GM15510 (cell line): ENCODE measurements around the gene UNC5B.

Source experiments
- POLR2A ChIP-seq: IDR thresholded peaks from 3 replicates; pipeline ENCODE4 v1.6.1; 2011; ENCODE audit warnings: borderline replicate concordance; ENCODE audit not compliant: insufficient read length; ENCODE audit errors: extremely low read depth

The UNC5B gene

DNA sequence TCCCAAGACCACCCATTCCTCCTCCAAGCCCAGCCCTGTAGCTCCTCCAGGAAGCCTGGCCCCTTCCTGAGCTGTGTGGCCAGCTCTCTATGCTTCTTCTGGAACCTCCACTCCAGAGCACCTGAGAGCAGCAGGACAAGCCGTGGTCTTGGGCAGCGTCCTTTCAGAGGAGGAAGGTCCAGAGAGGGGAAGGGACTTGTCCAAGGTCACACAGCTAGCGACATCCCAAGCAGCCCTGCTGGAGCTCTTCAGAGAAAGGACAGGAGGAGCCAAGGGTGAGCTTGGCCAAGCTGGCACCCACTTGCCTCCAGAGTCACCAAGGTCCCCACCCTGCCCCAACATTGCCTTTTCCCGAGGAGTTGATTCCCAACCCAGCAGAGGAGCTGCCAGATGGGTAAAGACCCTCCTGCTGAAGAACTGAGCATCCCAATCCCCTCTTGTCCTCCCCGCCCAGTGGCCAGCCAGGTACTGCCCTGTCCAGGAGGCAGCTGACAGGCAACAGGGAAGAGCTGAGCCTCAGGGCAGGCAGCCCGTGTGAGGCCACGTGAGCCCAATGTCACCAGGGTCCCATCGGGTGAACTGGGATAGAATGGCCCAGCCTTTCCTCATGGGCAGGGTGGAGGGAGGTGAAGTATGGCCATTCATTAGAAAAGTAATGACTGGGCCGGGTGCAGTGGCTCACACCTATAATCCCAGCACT, 46.2 kb downstream of the UNC5B start:
- no peak for TF ChIP-seq POLR2A

GRCh38 chr10:71259282-71259681, 46.9 kb downstream of the UNC5B start:
- TF ChIP-seq POLR2A = no peak

DNA sequence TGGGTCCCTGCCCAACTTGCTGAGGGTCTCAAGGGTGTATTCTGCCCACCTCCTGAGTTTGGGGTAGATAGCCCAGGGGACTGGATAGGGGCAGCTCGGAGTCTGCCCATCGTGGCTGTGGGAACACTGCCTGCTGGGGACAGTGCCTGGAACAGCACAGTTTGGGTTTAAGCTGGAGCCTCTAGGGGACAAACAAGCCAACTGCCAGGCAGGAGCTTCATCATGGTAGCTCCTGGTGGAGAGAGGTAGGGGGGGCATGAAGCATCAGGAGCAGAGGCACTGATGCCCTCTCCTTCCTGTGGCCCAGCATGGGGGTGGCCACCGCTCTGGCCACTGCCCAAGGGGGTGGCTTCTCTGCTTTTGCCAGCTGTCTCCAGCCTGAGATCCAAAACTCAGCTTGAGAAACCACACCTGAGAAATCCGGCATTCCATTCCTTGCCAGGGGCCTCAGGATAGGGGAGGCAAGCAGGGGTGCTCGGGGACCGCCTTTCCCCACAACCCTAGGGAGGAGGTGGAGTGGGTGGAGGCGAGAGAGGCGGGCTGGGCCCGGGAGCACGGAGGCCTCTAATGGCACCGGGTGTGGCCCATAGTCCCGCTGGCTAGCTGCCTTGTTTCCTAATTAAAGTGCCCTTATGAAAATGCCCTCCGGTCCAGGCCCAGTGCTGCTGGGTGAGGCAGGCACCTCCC, 47.6 kb downstream of the UNC5B start:
- no peak for TF ChIP-seq POLR2A

- TF ChIP-seq POLR2A = no peak
Measured at GRCh38 chr10:71260622-71261325, 48.4 kb downstream of the UNC5B start.

- TF ChIP-seq POLR2A = no peak
Measured at GRCh38 chr10:71262027-71262426, 49.7 kb downstream of the UNC5B start.

DNA sequence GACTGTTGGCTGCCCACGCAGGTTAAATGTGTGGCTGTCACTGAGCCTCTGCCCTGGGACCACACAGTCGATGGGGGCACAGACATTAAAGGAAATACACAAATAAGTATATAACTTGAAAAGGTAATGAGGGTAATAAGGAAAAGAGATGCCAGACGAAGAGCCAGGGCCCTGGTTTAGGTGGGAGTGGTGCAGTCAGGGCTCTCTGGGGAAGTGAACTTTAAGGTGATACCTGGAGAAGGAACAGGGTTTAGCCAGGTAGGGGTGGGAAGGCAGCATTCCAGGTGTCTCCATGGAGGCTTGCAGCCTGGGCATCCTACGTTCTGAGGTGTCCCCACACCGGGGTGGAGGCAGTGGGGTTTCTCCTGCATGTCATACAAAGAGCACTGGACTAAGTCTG, 50.4 kb downstream of the UNC5B start:
- no peak for TF ChIP-seq POLR2A

GRCh38 chr10:71263376-71263775, 51.0 kb downstream of the UNC5B start:
- TF ChIP-seq POLR2A = no peak

- TF ChIP-seq POLR2A = no peak
Measured at GRCh38 chr10:71264345-71265200, 52.2 kb downstream of the UNC5B start.

GRCh38 chr10:71265201-71265575, 52.8 kb downstream of the UNC5B start:
- no peak for TF ChIP-seq POLR2A

- TF ChIP-seq POLR2A = no peak
Measured at GRCh38 chr10:71265618-71266146, 53.3 kb downstream of the UNC5B start.

- no peak for TF ChIP-seq POLR2A
Measured at GRCh38 chr10:71266147-71266917, 54.0 kb downstream of the UNC5B start.

GRCh38 chr10:71266918-71267442, 54.6 kb downstream of the UNC5B start:
- no peak for TF ChIP-seq POLR2A

DNA sequence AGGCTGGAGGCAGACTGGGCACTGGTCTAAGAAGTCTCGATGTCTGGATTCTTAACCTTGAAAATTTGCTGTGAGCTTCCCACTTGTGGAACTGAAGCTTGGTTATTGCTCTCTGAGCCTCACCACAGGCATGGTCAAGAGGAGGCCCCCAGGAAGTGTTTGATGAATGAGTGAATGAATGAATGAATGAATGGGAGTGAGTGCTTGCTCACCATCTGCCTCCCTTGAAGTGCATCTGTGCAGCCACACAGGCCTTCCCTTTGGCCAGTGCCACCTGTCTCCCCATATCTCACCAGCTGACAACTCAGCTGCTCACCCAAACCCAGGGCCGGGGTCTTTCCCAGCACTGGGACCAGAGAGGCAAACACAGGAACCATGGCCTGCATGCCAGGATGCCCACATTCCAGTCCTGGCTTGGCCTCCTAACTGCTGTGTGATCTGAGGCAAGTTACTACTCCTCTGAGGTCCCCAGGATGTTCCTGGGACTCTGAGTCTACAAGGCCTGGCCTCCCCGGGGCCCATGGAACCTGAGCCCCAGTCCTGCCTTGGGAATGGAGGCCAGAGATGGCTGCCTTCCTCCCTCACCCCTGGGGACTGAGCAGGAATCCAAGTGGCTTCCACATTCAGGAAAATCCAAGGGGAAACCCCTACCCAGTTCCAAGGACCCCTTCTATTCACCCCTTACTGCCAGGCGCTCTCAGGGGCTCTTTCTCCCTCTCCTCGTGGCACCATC, 55.3 kb downstream of the UNC5B start:
- no peak for TF ChIP-seq POLR2A
